ENCODE data around the gene FABP2.
"Not testable (repeated sequence)": the region's sequence is repeated elsewhere in the genome, so short reads cannot be mapped to it uniquely, and the experiment has no call there.

FABP2 gene

GRCh38 chr4:119284876-119285780, 36.8 kb downstream of the FABP2 start:
- H3K36me3 ChIP-seq (ENCODE audit: control insufficient read depth, insufficient read depth, low read length) = no peaks in the 10 kb centered on the region
- no peaks in the 10 kb centered on the region for H3K27me3 ChIP-seq (replicated peaks; ENCODE audit: control insufficient read depth, insufficient read depth, low read length)
- H3K4me3 ChIP-seq (replicated peaks; ENCODE audit: low read depth, low read length) = no peak overlapping the region; the same call in 1 of the 2 replicates
- DNase-seq (ENCODE audit: extremely low read depth, insufficient read length) = no peak
- TF ChIP-seq CTCF (IDR thresholded peaks at IDR 0.05; ENCODE audit: insufficient read depth, low read length, poor library complexity, severe bottlenecking) = no peak

GRCh38 chr4:119281393-119281792, 40.5 kb downstream of the FABP2 start:
- DNase-seq (ENCODE audit: extremely low read depth, insufficient read length) = no peak
- no peaks in the 10 kb centered on the region for H3K36me3 ChIP-seq (ENCODE audit: control insufficient read depth, insufficient read depth, low read length)
- no peaks in the 10 kb centered on the region for H3K27me3 ChIP-seq (replicated peaks; ENCODE audit: control insufficient read depth, insufficient read depth, low read length)
- H3K4me3 ChIP-seq (replicated peaks; ENCODE audit: low read depth, low read length) = no peak overlapping the region
- no peak for TF ChIP-seq CTCF (IDR thresholded peaks at IDR 0.05; ENCODE audit: insufficient read depth, low read length, poor library complexity, severe bottlenecking)

- H3K4me3 ChIP-seq (replicated peaks; ENCODE audit: low read depth, low read length); H3K27me3 ChIP-seq (replicated peaks; ENCODE audit: control insufficient read depth, insufficient read depth, low read length); H3K36me3 ChIP-seq (ENCODE audit: control insufficient read depth, insufficient read depth, low read length); DNase-seq (ENCODE audit: extremely low read depth, insufficient read length): not testable (repeated sequence)
These were observed 42.0 kb downstream of the FABP2 start for GRCh38 chr4:119279945-119280344.

- DNase-seq (ENCODE audit: extremely low read depth, insufficient read length); H3K36me3 ChIP-seq (ENCODE audit: control insufficient read depth, insufficient read depth, low read length); H3K27me3 ChIP-seq (replicated peaks; ENCODE audit: control insufficient read depth, insufficient read depth, low read length); H3K4me3 ChIP-seq (replicated peaks; ENCODE audit: low read depth, low read length): not testable (repeated sequence)
These were observed 42.4 kb downstream of the FABP2 start for GRCh38 chr4:119279541-119279940.

- Histone ChIP-seq H3K36me3 (ENCODE audit: control insufficient read depth, insufficient read depth, low read length) (no peaks in the 10 kb centered on the region), H3K4me3 (replicated peaks; ENCODE audit: low read depth, low read length) (no peak overlapping the region), H3K27me3 (replicated peaks; ENCODE audit: control insufficient read depth, insufficient read depth, low read length) (no peaks in the 10 kb centered on the region)
- DNase-seq (ENCODE audit: extremely low read depth, insufficient read length) = no peak
- TF ChIP-seq CTCF (IDR thresholded peaks at IDR 0.05; ENCODE audit: insufficient read depth, low read length, poor library complexity, severe bottlenecking) = no peak
These were observed 50.4 kb downstream of the FABP2 start for GRCh38 chr4:119271361-119272085.

- Histone ChIP-seq H3K4me3 (replicated peaks; ENCODE audit: low read depth, low read length) (no peak overlapping the region), H3K27me3 (replicated peaks; ENCODE audit: control insufficient read depth, insufficient read depth, low read length) (no peaks in the 10 kb centered on the region), H3K36me3 (ENCODE audit: control insufficient read depth, insufficient read depth, low read length) (no peaks in the 10 kb centered on the region)
- TF ChIP-seq CTCF (IDR thresholded peaks at IDR 0.05; ENCODE audit: insufficient read depth, low read length, poor library complexity, severe bottlenecking) = no peak
- DNase-seq (ENCODE audit: extremely low read depth, insufficient read length) = no peak
These were observed 53.5 kb downstream of the FABP2 start for GRCh38 chr4:119268466-119268865.

All from GM06990 (cell line).